Muscle of arm (tissue), 12 donors: Measurements from ENCODE around the gene CENPP. TPM values are rescaled to one million over a fixed set of nuclear protein-coding genes. Genes with fewer than 3 reads are reported as not detected.

Source experiments
- DNase-seq: peaks from one replicate; pipeline ENCODE4 v3.0.0-alpha.2; 2013
- polyA plus RNA-seq, 12 donors: library from polyadenylated mRNA; unstranded; fragments of 120-200 nt; gene quantifications; one replicate each; pipeline ENCODE4 v1.2.1, GENCODE V29; 2013; ENCODE audit not compliant: insufficient read length in 12 of 12

Gene CENPP
- polyA plus RNA-seq, 12 donors: 2.2 to 8.2 (median 5.2) TPM; not detected in 1

GRCh38 chr9:92655366-92655765, 329.6 kb downstream of the CENPP start:
- no peak for DNase-seq

- no peak for DNase-seq
These were observed 330.3 kb downstream of the CENPP start for GRCh38 chr9:92655896-92656536.

GRCh38 chr9:92656537-92656925, 330.8 kb downstream of the CENPP start:
- DNase-seq: no peak

- DNase-seq: no peak
These were observed 331.7 kb downstream of the CENPP start for GRCh38 chr9:92657296-92658094.

GRCh38 chr9:92658176-92658575, 332.4 kb downstream of the CENPP start:
- no peak for DNase-seq

GRCh38 chr9:92658611-92659010, 332.9 kb downstream of the CENPP start:
- DNase-seq: no peak

- no peak for DNase-seq
These were observed 333.8 kb downstream of the CENPP start for GRCh38 chr9:92659601-92660000.

GRCh38 chr9:92660266-92660665, 334.5 kb downstream of the CENPP start:
- no peak for DNase-seq

GRCh38 chr9:92661127-92661526, 335.4 kb downstream of the CENPP start:
- no peak for DNase-seq

GRCh38 chr9:92661743-92662142, 336.0 kb downstream of the CENPP start:
- no peak for DNase-seq

- no peak for DNase-seq
These were observed 337.4 kb downstream of the CENPP start for GRCh38 chr9:92663126-92663525.

GRCh38 chr9:92663951-92664350, 338.2 kb downstream of the CENPP start:
- no peak for DNase-seq

- no peak for DNase-seq
These were observed 338.8 kb downstream of the CENPP start for GRCh38 chr9:92664394-92665152.

GRCh38 chr9:92665836-92666235, 340.1 kb downstream of the CENPP start:
- no peak for DNase-seq

- no peak for DNase-seq
These were observed 340.5 kb downstream of the CENPP start for GRCh38 chr9:92666236-92666635.

- no peak for DNase-seq
These were observed 341.3 kb downstream of the CENPP start for GRCh38 chr9:92666912-92667532.

- DNase-seq: peak; percentile 7
These were observed 343.2 kb downstream of the CENPP start for GRCh38 chr9:92668746-92669526.

- peak; percentile 6 for DNase-seq
These were observed 343.8 kb downstream of the CENPP start for GRCh38 chr9:92669527-92669889.
